C4-2B (cell line): ENCODE results near the gene ADAM12.

Experiments
- H3K27ac ChIP-seq: fragments of 450-650 bp; 2 replicates; pipeline ENCODE4 v1.5.1; 2017
- CTCF ChIP-seq: fragments of 450-650 bp; conservative IDR thresholded peaks from 2 replicates; pipeline ENCODE4 v1.5.1; 2017; ENCODE audit warnings: mild to moderate bottlenecking
- ZFX ChIP-seq: fragments of 450-650 bp; IDR thresholded peaks from 2 replicates; pipeline ENCODE4 v1.6.1; 2017

ADAM12 gene

GRCh38 chr10:126017961-126018560 lies 370.2 kb downstream of the ADAM12 start:
- TF ChIP-seq ZFX = no peak
- no peak for TF ChIP-seq CTCF
- H3K27ac ChIP-seq = no peak overlapping the region

GRCh38 chr10:126016882-126017281 lies 371.4 kb downstream of the ADAM12 start:
- no peak overlapping the region for H3K27ac ChIP-seq
- no peak for TF ChIP-seq ZFX
- TF ChIP-seq CTCF = no peak

- no peak for TF ChIP-seq CTCF
- no peak for TF ChIP-seq ZFX
- no peak overlapping the region for H3K27ac ChIP-seq
Measured at GRCh38 chr10:126016156-126016805, 372.0 kb downstream of the ADAM12 start.

GRCh38 chr10:126015413-126015812 lies 372.9 kb downstream of the ADAM12 start:
- H3K27ac ChIP-seq = no peak overlapping the region
- TF ChIP-seq CTCF (no peak), ZFX (no peak)

GRCh38 chr10:126014309-126014708 lies 374.0 kb downstream of the ADAM12 start:
- TF ChIP-seq ZFX (no peak), CTCF (no peak; the same call in 1 of the 2 replicates)
- H3K27ac ChIP-seq = no peak overlapping the region

GRCh38 chr10:126013489-126014281 lies 374.6 kb downstream of the ADAM12 start:
- TF ChIP-seq ZFX = no peak
- no peak; the same call in 1 of the 2 replicates for TF ChIP-seq CTCF
- H3K27ac ChIP-seq = no peak overlapping the region

- H3K27ac ChIP-seq = no peak overlapping the region
- TF ChIP-seq ZFX (no peak), CTCF (no peak)
Measured at GRCh38 chr10:126012485-126012884, 375.8 kb downstream of the ADAM12 start.
